SK-N-MC (cell line): ENCODE measurements around the gene CABCOCO1.

ENCODE experiments used
- DNase-seq: peaks from one replicate; pipeline ENCODE4 v3.0.0-alpha.2; 2011; ENCODE audit warnings: low read depth, low spot score
- H3K27ac ChIP-seq: fragments of 200-600 bp; sonication (generic); 2 replicates; pipeline ENCODE4 v1.5.1; 2016; ENCODE audit warnings: mixed run types
- H3K36me3 ChIP-seq: fragments of 200-600 bp; sonication (generic); 2 replicates; pipeline ENCODE4 v1.6.1; 2017; ENCODE audit warnings: antibody characterized with exemption, low read length, mixed read lengths; ENCODE audit not compliant: insufficient read depth
- H3K4me3 ChIP-seq: fragments of 200-600 bp; sonication (generic); 2 replicates; pipeline ENCODE4 v1.5.1; 2016
- H3K9ac ChIP-seq: fragments of 200-600 bp; sonication (generic); 2 replicates; pipeline ENCODE4 v1.8.0; 2017; ENCODE audit warnings: mixed run types, mixed read lengths; ENCODE audit not compliant: insufficient read length
- H3K9me3 ChIP-seq: fragments of 200-600 bp; sonication (generic); 2 replicates; pipeline ENCODE4 v1.6.1; 2017; ENCODE audit warnings: low read depth, mild to moderate bottlenecking, antibody characterized with exemption, low read length, moderate library complexity, mixed read lengths
- EZH2 ChIP-seq: fragments of 200-600 bp; sonication (generic); IDR thresholded peaks from one replicate; pipeline ENCODE4 v1.6.1; 2017; ENCODE audit warnings: antibody characterized with exemption
- FOXP2 ChIP-seq: optimal IDR thresholded peaks from 2 replicates; pipeline ENCODE3; 2011; ENCODE audit warnings: mild to moderate bottlenecking, moderate library complexity; ENCODE audit not compliant: insufficient read depth; ENCODE audit errors: extremely low read length, control extremely low read depth
- POLR2AphosphoS5 ChIP-seq: IDR thresholded peaks from 2 replicates; pipeline ENCODE4 v1.6.1; 2012; ENCODE audit warnings: mild to moderate bottlenecking, low read depth, low read length, borderline replicate concordance

Gene CABCOCO1

GRCh38 chr10:61763778-61764177 lies 101.0 kb downstream of the CABCOCO1 start:
- H3K9ac ChIP-seq, result no peak overlapping the region
- no peak overlapping the region for H3K27ac ChIP-seq
- no peak for TF ChIP-seq EZH2
- no peak for TF ChIP-seq FOXP2
- TF ChIP-seq POLR2AphosphoS5, result no peak
- H3K36me3 ChIP-seq, result no peaks in the 10 kb centered on the region
- DNase-seq, result no peak
- no peak overlapping the region for H3K4me3 ChIP-seq
- no peaks in the 10 kb centered on the region for H3K9me3 ChIP-seq

- no peak overlapping the region for H3K27ac ChIP-seq
Measured at GRCh38 chr10:61764486-61764885, 101.8 kb downstream of the CABCOCO1 start.

GRCh38 chr10:61765176-61766087 lies 102.7 kb downstream of the CABCOCO1 start:
- no peaks in the 10 kb centered on the region for H3K36me3 ChIP-seq
- no peak for DNase-seq
- H3K27ac ChIP-seq, result no peak overlapping the region
- TF ChIP-seq POLR2AphosphoS5 (no peak), FOXP2 (no peak), EZH2 (no peak)
- H3K9me3 ChIP-seq, result no peaks in the 10 kb centered on the region
- no peak overlapping the region for H3K4me3 ChIP-seq
- H3K9ac ChIP-seq, result no peak overlapping the region

More at GRCh38 chr10:61764486-61764885, 101.8 kb downstream of the CABCOCO1 start:
- H3K36me3 ChIP-seq, result no peaks in the 10 kb centered on the region
- TF ChIP-seq POLR2AphosphoS5 (no peak), EZH2 (no peak), FOXP2 (no peak)
- no peak for DNase-seq
- H3K9me3 ChIP-seq, result no peaks in the 10 kb centered on the region
- no peak overlapping the region for H3K9ac ChIP-seq
- no peak overlapping the region for H3K4me3 ChIP-seq

GRCh38 chr10:61766927-61767326 lies 104.2 kb downstream of the CABCOCO1 start:
- Histone ChIP-seq H3K9ac (no peak overlapping the region), H3K4me3 (no peak overlapping the region), H3K27ac (no peak overlapping the region), H3K36me3 (no peaks in the 10 kb centered on the region), H3K9me3 (no peaks in the 10 kb centered on the region)
- TF ChIP-seq POLR2AphosphoS5, result no peak
- TF ChIP-seq EZH2, result no peak
- TF ChIP-seq FOXP2, result no peak
- DNase-seq, result no peak

- H3K27ac ChIP-seq, result no peak overlapping the region
- H3K36me3 ChIP-seq, result no peaks in the 10 kb centered on the region
- H3K9ac ChIP-seq, result no peak overlapping the region
- TF ChIP-seq FOXP2, result no peak
- TF ChIP-seq EZH2, result no peak
- no peak for TF ChIP-seq POLR2AphosphoS5
- no peaks in the 10 kb centered on the region for H3K9me3 ChIP-seq
- no peak for DNase-seq
- H3K4me3 ChIP-seq, result no peak overlapping the region
Measured at GRCh38 chr10:61774031-61774430, 111.3 kb downstream of the CABCOCO1 start.

GRCh38 chr10:61775111-61775510 lies 112.4 kb downstream of the CABCOCO1 start:
- Histone ChIP-seq H3K27ac (no peak overlapping the region), H3K9ac (no peak overlapping the region), H3K9me3 (no peaks in the 10 kb centered on the region), H3K4me3 (no peak overlapping the region), H3K36me3 (no peaks in the 10 kb centered on the region)
- TF ChIP-seq FOXP2 (no peak), EZH2 (no peak), POLR2AphosphoS5 (no peak)
- DNase-seq, result no peak

GRCh38 chr10:61776615-61777266 lies 114.0 kb downstream of the CABCOCO1 start:
- H3K27ac ChIP-seq, result no peak overlapping the region
- DNase-seq, result no peak
- TF ChIP-seq FOXP2 (no peak), EZH2 (no peak), POLR2AphosphoS5 (no peak)
- no peaks in the 10 kb centered on the region for H3K9me3 ChIP-seq
- no peak overlapping the region for H3K4me3 ChIP-seq
- no peak overlapping the region for H3K9ac ChIP-seq
- H3K36me3 ChIP-seq, result no peaks in the 10 kb centered on the region

GRCh38 chr10:61778137-61778536 lies 115.4 kb downstream of the CABCOCO1 start:
- Histone ChIP-seq H3K36me3 (no peaks in the 10 kb centered on the region), H3K9ac (no peak overlapping the region)

More at GRCh38 chr10:61778137-61778536, 115.4 kb downstream of the CABCOCO1 start:
- DNase-seq, result no peak
- H3K4me3 ChIP-seq, result no peak overlapping the region
- TF ChIP-seq EZH2, result no peak
- no peak for TF ChIP-seq POLR2AphosphoS5
- no peak for TF ChIP-seq FOXP2
- H3K27ac ChIP-seq, result no peak overlapping the region
- H3K9me3 ChIP-seq, result no peaks in the 10 kb centered on the region
